Sigmoid colon (tissue), 7 donors: ENCODE measurements around the gene LAD1. TPM values are rescaled to one million over a fixed set of nuclear protein-coding genes. Genes with fewer than 3 reads are reported as not detected.

Experiments used
- DNase-seq: peaks from one replicate; pipeline ENCODE4 v3.0.0-alpha.2; 2019
- H3K27ac ChIP-seq, 4 donors: fragments of 200-600 bp; sonication (generic); one replicate each; pipeline ENCODE4 v1.5.1; 2016 to 2019; ENCODE audit warnings: mild to moderate bottlenecking in 1 of 4
- H3K27me3 ChIP-seq, 3 donors: fragments of 200-600 bp; sonication (generic); one replicate each; pipeline ENCODE4 v1.5.1; 2019; ENCODE audit warnings: mild to moderate bottlenecking in 1 of 3
- H3K36me3 ChIP-seq, 4 donors: fragments of 200-600 bp; sonication (generic); one replicate each; pipeline ENCODE4 v1.5.1; 2016 to 2019
- H3K4me1 ChIP-seq, 4 donors: fragments of 200-600 bp; sonication (generic); one replicate each; pipeline ENCODE4 v1.5.1; 2017 to 2019
- H3K4me3 ChIP-seq, 4 donors: fragments of 200-600 bp; sonication (generic); one replicate each; pipeline ENCODE4 v1.5.1; 2017 to 2019; ENCODE audit warnings: mild to moderate bottlenecking in 2 of 4, moderate library complexity in 1 of 4
- H3K9me3 ChIP-seq, 4 donors: fragments of 200-600 bp in 3 of 4; sonication (generic) in 3 of 4; one replicate each; pipeline versions ENCODE4 v1.5.1 to v1.6.1; 2013 to 2019
- CTCF ChIP-seq, 4 experiments: fragments of 450-650 bp in 3 of 4; fragments of 200-600 bp in 1 of 4; IDR thresholded peaks; one replicate each; pipeline ENCODE4 v1.5.1; 2016 to 2019; ENCODE audit warnings: antibody characterized with exemption in 4 of 4, mild to moderate bottlenecking in 3 of 4, moderate library complexity in 2 of 4
- EP300 ChIP-seq, 4 donors: sonication (generic); formaldehyde crosslinking; IDR thresholded peaks; one replicate each; pipeline ENCODE4 v1.6.1; 2017; ENCODE audit warnings: antibody characterized with exemption in 4 of 4
- POLR2A ChIP-seq, 2 donors: fragments of 450-650 bp; IDR thresholded peaks; one replicate each; pipeline ENCODE4 v1.6.1; 2016; ENCODE audit warnings: antibody characterized with exemption in 2 of 2, mild to moderate bottlenecking in 2 of 2, moderate library complexity in 2 of 2
- POLR2AphosphoS5 ChIP-seq, 4 donors: sonication (generic); formaldehyde crosslinking; IDR thresholded peaks; one replicate each; pipeline ENCODE4 v1.6.1; 2017; ENCODE audit warnings: antibody characterized with exemption in 4 of 4
- WGBS, 2 donors: extraction: QIAGEN DNeasy Blood & Tissue Kit; methylation state at CpG; one replicate each; pipeline ENCODE4 v1.1.7; 2013; 5-methylcytosine and 5-hydroxymethylcytosine counted together
- intact Hi-C: fragments of 100-400 bp; cut with DNase I; formaldehyde crosslinking; loops from one replicate; pipeline ENCODE4 v1.15.1; 2023
- polyA plus RNA-seq, 3 donors: library from polyadenylated mRNA; stranded (reverse); fragments of 200-250 nt; gene quantifications; one replicate each; pipeline ENCODE4 v1.2.3, GENCODE V29; 2013
- total RNA-seq, 4 donors: library from RNA; depleted of rRNA; stranded (reverse); fragments of >200 nt; gene quantifications; one replicate each; pipeline ENCODE4 v1.1.0, GENCODE V29; 2016
- donor health status: healthy with polysubstance abuse.
- donor health status: Bipolar disorder and iron deficiency.
- donor health status: healthy.

The LAD1 gene, protein sequence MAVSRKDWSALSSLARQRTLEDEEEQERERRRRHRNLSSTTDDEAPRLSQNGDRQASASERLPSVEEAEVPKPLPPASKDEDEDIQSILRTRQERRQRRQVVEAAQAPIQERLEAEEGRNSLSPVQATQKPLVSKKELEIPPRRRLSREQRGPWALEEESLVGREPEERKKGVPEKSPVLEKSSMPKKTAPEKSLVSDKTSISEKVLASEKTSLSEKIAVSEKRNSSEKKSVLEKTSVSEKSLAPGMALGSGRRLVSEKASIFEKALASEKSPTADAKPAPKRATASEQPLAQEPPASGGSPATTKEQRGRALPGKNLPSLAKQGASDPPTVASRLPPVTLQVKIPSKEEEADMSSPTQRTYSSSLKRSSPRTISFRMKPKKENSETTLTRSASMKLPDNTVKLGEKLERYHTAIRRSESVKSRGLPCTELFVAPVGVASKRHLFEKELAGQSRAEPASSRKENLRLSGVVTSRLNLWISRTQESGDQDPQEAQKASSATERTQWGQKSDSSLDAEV
- not detected for total RNA-seq
- 100 to 1,000 TPM in 2 of 3 donors, 10 to 100 TPM in 1; 63.7 to 151 (median 102) TPM for polyA plus RNA-seq

GRCh38 chr1:201399018-201399351 is at the start of gene LAD1:
Gene LAD1 (minus strand): TSS chr1:201399324. CDS start chr1:201399306, 18 bp downstream.
- no peaks in the 10 kb centered on the region for H3K36me3 ChIP-seq
- TF ChIP-seq EP300 (IDR thresholded peaks at IDR 0.05) = no peak
- TF ChIP-seq POLR2A (IDR thresholded peaks at IDR 0.05) = no peak
- no peak for TF ChIP-seq CTCF (IDR thresholded peaks at IDR 0.05)
- TF ChIP-seq POLR2AphosphoS5 (IDR thresholded peaks at IDR 0.05) = no peak
- intact Hi-C loops = no loop called here
- H3K27ac ChIP-seq = peak within 1 kb of the TSS in 1 of 4 donors; percentile 41
- H3K4me3 ChIP-seq = peak within 1 kb of the TSS in 3 of 4 donors; percentile 1 to 14 (median 12)
- peaks cover 23 to 44% (median 26%) of the 10 kb centered on the region in 3 donors for H3K27me3 ChIP-seq
- H3K4me1 ChIP-seq = peaks cover 0 to 11% (median 5%) of the 10 kb centered on the region in 4 donors
- 3 to 8% methylated on average over 25 of the region's 25 CpGs for WGBS, 2 donors
- H3K9me3 ChIP-seq = no peaks in the 10 kb centered on the region
- DNase-seq = no peak

DNA sequence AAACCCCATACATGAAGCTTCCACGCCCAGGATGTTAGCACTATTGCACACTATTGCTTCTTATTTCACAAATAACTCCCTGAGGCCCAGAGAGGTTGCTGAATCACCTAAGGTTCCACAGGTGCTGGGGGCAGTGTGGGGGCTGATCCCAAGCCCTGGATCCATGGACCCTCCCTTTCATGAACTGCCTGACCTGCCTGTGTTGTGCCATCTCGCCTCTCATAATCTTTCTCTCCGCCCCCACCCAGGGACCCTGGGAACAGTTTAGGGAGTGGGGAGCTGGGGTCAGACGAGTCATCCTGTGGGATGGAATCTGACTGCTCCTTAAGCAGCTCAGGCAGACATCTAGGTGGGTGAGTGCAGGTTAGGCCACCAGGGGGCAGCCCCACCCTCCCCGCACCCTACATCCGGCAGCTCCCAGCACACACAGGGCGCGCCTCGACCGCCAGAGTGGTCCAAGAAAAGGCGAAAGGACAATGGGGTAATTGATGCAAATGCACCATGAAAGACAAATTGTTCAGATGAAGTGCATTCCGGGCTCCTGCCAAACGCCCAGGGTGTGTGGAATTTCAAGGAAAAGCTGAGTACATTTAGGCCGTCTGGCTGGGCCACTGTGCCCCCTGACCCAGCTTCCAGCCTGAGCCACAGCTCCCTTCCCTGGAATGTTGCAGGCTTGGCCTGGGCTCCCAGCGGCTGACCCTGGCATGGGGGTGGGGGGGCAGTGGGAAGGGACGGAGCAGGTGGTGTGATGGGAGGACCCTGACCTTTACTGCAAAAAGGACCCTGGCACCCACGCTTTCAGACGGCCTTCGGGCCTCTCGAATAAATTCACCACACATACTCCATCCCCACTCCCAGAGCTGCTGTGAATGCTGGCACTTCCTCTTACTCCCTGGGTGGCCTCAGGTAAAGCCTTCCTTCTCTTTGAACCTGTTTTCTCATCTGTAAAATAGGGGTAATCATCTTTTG is 49.1 kb upstream of the LAD1 start:
- Histone ChIP-seq H3K27me3 (no peaks in the 10 kb centered on the region), H3K36me3 (no peaks in the 10 kb centered on the region), H3K27ac (peak overlapping the region; percentile 9 to 78 (median 68)), H3K4me1 (peaks cover 0 to 35% (median 34%) of the 10 kb centered on the region in 4 donors), H3K9me3 (no peaks in the 10 kb centered on the region), H3K4me3 (no peak overlapping the region)
- TF ChIP-seq POLR2AphosphoS5 (IDR thresholded peaks at IDR 0.05) (peak; percentile 35 to 45 (median 42)), EP300 (IDR thresholded peaks at IDR 0.05) (peak in 1 of 4 donors; percentile 41), POLR2A (IDR thresholded peaks at IDR 0.05) (no peak), CTCF (IDR thresholded peaks at IDR 0.05) (peak; percentile 78 to 92 (median 84))
- 22 to 36% methylated on average over 20 of the region's 20 CpGs for WGBS, 2 donors
- peak; percentile 93 for DNase-seq
- intact Hi-C loops = loop anchor here (1.0 to 2.0 kb wide), 2 partner anchors 33 to 65 kb away; no protein-coding TSS in a partner anchor

- 84 to 92% methylated on average over 6 of the region's 6 CpGs for WGBS, 2 donors
- Histone ChIP-seq H3K9me3 (no peaks in the 10 kb centered on the region), H3K27ac (no peak overlapping the region), H3K4me3 (no peak overlapping the region), H3K27me3 (no peaks in the 10 kb centered on the region), H3K36me3 (no peaks in the 10 kb centered on the region), H3K4me1 (peaks cover 0 to 22% (median 21%) of the 10 kb centered on the region in 4 donors)
- no peak for DNase-seq
- intact Hi-C loops = no loop called here
- no peak for TF ChIP-seq POLR2A (IDR thresholded peaks at IDR 0.05)
- TF ChIP-seq EP300 (IDR thresholded peaks at IDR 0.05) = no peak
- no peak for TF ChIP-seq CTCF (IDR thresholded peaks at IDR 0.05)
- TF ChIP-seq POLR2AphosphoS5 (IDR thresholded peaks at IDR 0.05) = no peak
These were observed 46.2 kb upstream of the LAD1 start for GRCh38 chr1:201445310-201445709.

DNA sequence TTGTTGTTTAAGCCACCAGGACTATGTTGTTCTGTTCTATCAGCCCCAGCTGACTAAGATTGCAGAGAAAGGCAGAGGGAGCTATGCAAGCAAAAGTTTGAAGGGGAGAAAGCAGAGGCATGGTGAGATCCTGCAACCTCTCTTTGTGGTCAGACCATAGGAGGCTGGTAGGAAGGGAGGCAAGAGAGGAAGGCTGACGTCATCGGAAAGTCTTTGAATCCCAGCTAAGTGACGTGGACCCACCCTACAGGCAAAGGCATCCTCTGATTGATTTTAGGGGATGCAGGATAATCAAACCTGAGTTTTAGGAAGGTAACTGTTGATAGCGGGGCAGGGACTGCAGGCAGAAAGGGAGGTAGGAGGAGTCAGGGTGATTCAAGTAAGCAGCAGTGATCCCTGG is 45.7 kb upstream of the LAD1 start:
- no peaks in the 10 kb centered on the region for H3K27me3 ChIP-seq
- DNase-seq = no peak
- 80 to 83% methylated on average over 4 of the region's 4 CpGs for WGBS, 2 donors
- H3K4me1 ChIP-seq = peaks cover 0 to 17% (median 16%) of the 10 kb centered on the region in 4 donors
- no peak overlapping the region for H3K27ac ChIP-seq
- no peaks in the 10 kb centered on the region for H3K9me3 ChIP-seq
- no peak overlapping the region for H3K4me3 ChIP-seq
- no peak for TF ChIP-seq POLR2A (IDR thresholded peaks at IDR 0.05)
- no peak for TF ChIP-seq POLR2AphosphoS5 (IDR thresholded peaks at IDR 0.05)
- TF ChIP-seq EP300 (IDR thresholded peaks at IDR 0.05) = no peak
- no peak for TF ChIP-seq CTCF (IDR thresholded peaks at IDR 0.05)
- intact Hi-C loops = no loop called here
- H3K36me3 ChIP-seq = no peaks in the 10 kb centered on the region
